CD4-positive, alpha-beta T cell (primary cell): ENCODE results near the gene ZNF710. TPM values are rescaled to one million over a fixed set of nuclear protein-coding genes. Genes with fewer than 3 reads are reported as not detected.

Experiments
- ATAC-seq: fragments of 200-7000 bp; cut with Tn5 transposase; one replicate; pipeline ENCODE4 v1.10.0; 2022; ENCODE audit warnings: mild to moderate bottlenecking; ENCODE audit not compliant: poor library complexity
- CTCF ChIA-PET: fragments of 350-600 bp; sonication (Branson Sonifier 250); formaldehyde crosslinking; loops from one replicate; lab custom pipeline; 2021; ENCODE audit warnings: antibody characterized with exemption, inconsistent platforms; lab: Charles Lee
- POLR2A ChIA-PET: fragments of 350-600 bp; sonication (Branson Sonifier 250); formaldehyde crosslinking; loops from one replicate; lab custom pipeline; 2021; ENCODE audit warnings: antibody characterized with exemption, inconsistent platforms; lab: Charles Lee
- DNase-seq, 14 experiments: peaks; one replicate each; pipeline ENCODE4 v3.0.0-alpha.2; 2013 to 2020; ENCODE audit warnings: mixed read lengths in 2 of 14
- H3K27ac ChIP-seq, 2 donors: one replicate each; pipeline versions ENCODE4 v1.5.1 to v1.7.0; 2013; ENCODE audit warnings: low read length in 2 of 2, low read depth in 1 of 2, mild to moderate bottlenecking in 1 of 2
- H3K27me3 ChIP-seq, 2 experiments: 1 replicate in 1 of 2; 2 replicates in 1 of 2; pipeline versions ENCODE4 v1.6.1 to v1.7.0; 2013; ENCODE audit warnings: low read length in 2 of 2, control low read depth in 1 of 2, mild to moderate bottlenecking in 1 of 2, moderate library complexity in 1 of 2; ENCODE audit not compliant: insufficient read depth in 2 of 2, control insufficient read depth in 1 of 2
- H3K36me3 ChIP-seq: one replicate; pipeline ENCODE4 v1.6.1; 2013; ENCODE audit warnings: low read length, control low read depth; ENCODE audit not compliant: insufficient read depth
- H3K4me1 ChIP-seq: one replicate; pipeline ENCODE4 v1.6.1; 2013; ENCODE audit warnings: low read length, control low read depth; ENCODE audit not compliant: insufficient read depth
- H3K4me3 ChIP-seq: one replicate; pipeline ENCODE4 v1.5.1; 2013; ENCODE audit warnings: mild to moderate bottlenecking, low read length, moderate library complexity
- H3K9me3 ChIP-seq, 2 experiments: 1 replicate in 1 of 2; 2 replicates in 1 of 2; pipeline versions ENCODE4 v1.6.1 to v1.7.0; 2013; ENCODE audit warnings: low read length in 2 of 2, mild to moderate bottlenecking in 2 of 2, control low read depth in 1 of 2, moderate library complexity in 1 of 2; ENCODE audit not compliant: control insufficient read depth in 1 of 2, insufficient read depth in 1 of 2
- H3K27ac Mint-ChIP-seq: one replicate; pipeline ENCODE4 v1.8.0; 2020; ENCODE audit warnings: mixed read lengths
- H3K27me3 Mint-ChIP-seq: one replicate; pipeline ENCODE4 v1.8.0; 2021; ENCODE audit warnings: mixed read lengths
- H3K36me3 Mint-ChIP-seq: one replicate; pipeline ENCODE4 v1.8.0; 2021; ENCODE audit warnings: low read depth, mixed read lengths
- H3K4me1 Mint-ChIP-seq: one replicate; pipeline ENCODE4 v1.8.0; 2021; ENCODE audit warnings: low read depth, mixed read lengths
- H3K4me3 Mint-ChIP-seq: one replicate; pipeline ENCODE4 v1.8.0; 2020; ENCODE audit warnings: mild to moderate bottlenecking, mixed read lengths
- H3K9me3 Mint-ChIP-seq: one replicate; pipeline ENCODE4 v1.8.0; 2020; ENCODE audit warnings: mixed read lengths
- intact Hi-C, 2 experiments: fragments of 100-400 bp; cut with DNase I in 1 of 2; cut with micrococcal nuclease in 1 of 2; formaldehyde crosslinking; loops; one replicate each; pipeline versions ENCODE4 v1.15.1 to v1.9.0; 2023 to 2025; cut with DNase I, micrococcal nuclease
- microRNA-seq: library from miRNA; unstranded; fragments of <30 nt; microRNA quantifications from one replicate; pipeline ENCODE4 v1.2.0, GENCODE V29; 2021; ENCODE audit warnings: borderline microRNAs expressed, borderline replicate concordance
- total RNA-seq, 174 experiments: library from RNA in 2 of 174; stranded (reverse) in 2 of 174; gene quantifications; one replicate each; pipeline ENCODE4 v1.2.3 and lab custom pipeline; 2021 to 2026
- TF ChIP-seq, protein P1 (sequence below): fragments of 200-600 bp; IDR thresholded peaks from one replicate; pipeline ENCODE4 v1.8.0; 2022; ENCODE audit warnings: antibody characterized with exemption, mild to moderate bottlenecking

The ZNF710 gene
- total RNA-seq, 2 experiments from 2014 or later = 6.5 to 7.7 TPM

DNA sequence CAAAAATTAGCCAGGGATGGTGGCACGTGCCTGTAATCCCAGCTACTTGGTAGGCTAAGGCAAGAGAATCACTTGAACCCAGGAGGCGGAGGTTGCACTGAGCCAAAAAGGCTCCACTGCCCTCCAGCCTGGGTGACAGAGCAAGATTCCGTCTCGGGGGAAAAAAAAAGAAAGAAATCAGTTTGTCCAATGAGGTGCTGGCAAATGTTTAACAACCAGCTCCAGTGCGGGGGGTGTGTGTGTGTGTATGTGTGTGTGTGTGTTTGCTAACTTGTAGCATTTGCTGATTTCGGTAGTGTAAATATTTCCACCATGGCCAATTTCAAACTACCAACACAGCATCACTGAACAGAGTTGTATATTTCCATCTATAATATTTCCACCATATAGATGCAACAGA is 124.9 kb downstream of the ZNF710 start:
- no peaks in the 10 kb centered on the region for H3K36me3 Mint-ChIP-seq
- H3K36me3 ChIP-seq = no peaks in the 10 kb centered on the region
- H3K4me3 ChIP-seq = no peak overlapping the region
- TF ChIP-seq, protein P1, sequence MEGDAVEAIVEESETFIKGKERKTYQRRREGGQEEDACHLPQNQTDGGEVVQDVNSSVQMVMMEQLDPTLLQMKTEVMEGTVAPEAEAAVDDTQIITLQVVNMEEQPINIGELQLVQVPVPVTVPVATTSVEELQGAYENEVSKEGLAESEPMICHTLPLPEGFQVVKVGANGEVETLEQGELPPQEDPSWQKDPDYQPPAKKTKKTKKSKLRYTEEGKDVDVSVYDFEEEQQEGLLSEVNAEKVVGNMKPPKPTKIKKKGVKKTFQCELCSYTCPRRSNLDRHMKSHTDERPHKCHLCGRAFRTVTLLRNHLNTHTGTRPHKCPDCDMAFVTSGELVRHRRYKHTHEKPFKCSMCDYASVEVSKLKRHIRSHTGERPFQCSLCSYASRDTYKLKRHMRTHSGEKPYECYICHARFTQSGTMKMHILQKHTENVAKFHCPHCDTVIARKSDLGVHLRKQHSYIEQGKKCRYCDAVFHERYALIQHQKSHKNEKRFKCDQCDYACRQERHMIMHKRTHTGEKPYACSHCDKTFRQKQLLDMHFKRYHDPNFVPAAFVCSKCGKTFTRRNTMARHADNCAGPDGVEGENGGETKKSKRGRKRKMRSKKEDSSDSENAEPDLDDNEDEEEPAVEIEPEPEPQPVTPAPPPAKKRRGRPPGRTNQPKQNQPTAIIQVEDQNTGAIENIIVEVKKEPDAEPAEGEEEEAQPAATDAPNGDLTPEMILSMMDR = no peak
- H3K9me3 Mint-ChIP-seq = no peaks in the 10 kb centered on the region
- H3K27ac ChIP-seq = no peak overlapping the region
- peaks cover 5% of the 10 kb centered on the region for H3K27me3 Mint-ChIP-seq
- ATAC-seq (no peak), DNase-seq (no peak)
- H3K27me3 ChIP-seq = peaks cover 2 to 4% of the 10 kb centered on the region in 2 experiments
- no peak overlapping the region for H3K27ac Mint-ChIP-seq
- H3K4me1 Mint-ChIP-seq = no peaks in the 10 kb centered on the region
- no peaks in the 10 kb centered on the region for H3K4me1 ChIP-seq
- H3K9me3 ChIP-seq = no peaks in the 10 kb centered on the region
- intact Hi-C loops = no loop called here
- ChIA-PET POLR2A (no interaction called here), CTCF (no interaction called here)
- H3K4me3 Mint-ChIP-seq = no peak overlapping the region

DNA sequence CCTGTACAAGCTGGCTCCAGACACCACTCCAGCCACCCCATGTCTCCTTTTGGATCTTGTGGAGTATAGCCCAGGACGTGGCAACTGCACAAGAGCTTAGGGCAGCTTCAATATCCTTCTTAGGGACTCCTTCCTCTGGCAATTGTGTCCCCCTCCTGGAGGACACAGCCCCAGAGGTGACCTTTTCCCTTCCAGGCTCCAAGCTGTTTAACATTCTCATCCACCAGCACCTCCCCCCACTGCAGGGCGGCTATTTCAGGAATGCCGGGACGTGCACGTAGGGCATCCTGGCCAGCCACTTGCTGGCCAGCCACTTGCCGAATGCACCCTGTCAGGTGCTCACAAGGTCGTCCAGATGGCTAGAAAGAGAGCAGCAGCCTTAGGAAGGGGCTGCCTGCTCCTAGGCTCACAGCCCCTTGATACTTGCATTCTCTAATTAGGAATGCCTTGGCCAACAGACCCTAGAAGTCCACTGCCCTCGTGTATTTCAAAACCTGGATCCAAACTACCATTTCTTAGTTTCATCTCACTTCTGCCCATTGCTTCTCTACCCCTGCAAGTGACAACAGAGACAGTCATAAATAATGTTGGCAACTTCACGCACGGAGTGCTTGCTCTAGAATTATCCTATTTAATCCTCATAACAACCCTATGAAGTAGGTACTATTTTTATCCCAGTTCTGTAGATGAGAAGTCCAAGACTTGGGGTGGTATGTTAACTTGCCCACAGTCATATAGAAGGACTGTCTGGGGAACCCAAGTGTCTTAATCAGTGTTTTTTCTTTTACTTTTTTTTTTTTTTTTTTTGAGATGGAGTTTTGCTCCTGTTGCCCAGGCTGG is 125.7 kb downstream of the ZNF710 start:
- ATAC-seq = no peak
- TF ChIP-seq, protein P1 = no peak
- Histone ChIP-seq H3K27me3 (peaks cover 2 to 4% of the 10 kb centered on the region in 2 experiments), H3K36me3 (no peaks in the 10 kb centered on the region), H3K4me1 (no peaks in the 10 kb centered on the region), H3K9me3 (no peaks in the 10 kb centered on the region), H3K4me3 (no peak overlapping the region), H3K27ac (no peak overlapping the region)
- CTCF ChIA-PET = no interaction called here
- intact Hi-C loops = no loop called here
- no peak overlapping the region for H3K27ac Mint-ChIP-seq
- peaks cover 5% of the 10 kb centered on the region for H3K27me3 Mint-ChIP-seq
- POLR2A ChIA-PET = no interaction called here
- DNase-seq = no peak
- H3K4me1 Mint-ChIP-seq = no peaks in the 10 kb centered on the region
- no peaks in the 10 kb centered on the region for H3K36me3 Mint-ChIP-seq
- no peak overlapping the region for H3K4me3 Mint-ChIP-seq
- no peaks in the 10 kb centered on the region for H3K9me3 Mint-ChIP-seq

DNA sequence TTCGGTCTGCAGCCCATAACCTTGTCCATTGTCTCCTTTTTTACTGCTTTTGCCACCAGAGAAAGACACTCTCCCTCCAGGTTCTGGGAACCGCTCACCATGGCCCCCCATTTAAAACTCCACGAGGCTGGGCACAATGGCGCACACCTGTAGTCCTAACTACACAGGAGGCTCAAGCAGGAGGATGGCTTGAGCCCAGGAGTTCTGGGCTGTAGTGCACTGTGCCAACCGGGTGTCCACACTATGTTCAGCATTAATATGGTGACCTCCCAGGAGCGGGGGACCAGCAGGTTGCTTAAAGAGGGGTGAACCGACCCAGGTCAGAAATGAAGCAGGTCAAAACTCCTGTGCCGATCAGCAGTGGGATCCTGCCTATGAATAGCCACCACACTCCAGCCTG is 129.2 kb downstream of the ZNF710 start:
- Histone ChIP-seq H3K36me3 (no peaks in the 10 kb centered on the region), H3K27me3 (peaks cover 2 to 4% of the 10 kb centered on the region in 2 experiments), H3K27ac (no peak overlapping the region), H3K4me3 (no peak overlapping the region), H3K9me3 (no peaks in the 10 kb centered on the region), H3K4me1 (no peaks in the 10 kb centered on the region)
- DNase-seq (no peak), ATAC-seq (no peak)
- Mint-ChIP-seq H3K4me3 (no peak overlapping the region), H3K27ac (no peak overlapping the region), H3K27me3 (peaks cover 5% of the 10 kb centered on the region), H3K36me3 (no peaks in the 10 kb centered on the region), H3K4me1 (no peaks in the 10 kb centered on the region), H3K9me3 (no peaks in the 10 kb centered on the region)
- ChIA-PET CTCF (no interaction called here), POLR2A (no interaction called here)
- intact Hi-C loops = no loop called here
- TF ChIP-seq, protein P1 = no peak

Small RNA genes lying within 50 kb of the gene (microRNA-seq; reads per million reads assigned to microRNA genes)
- gene MIR3174 = not detected

Other genes starting within 250 kb of the ZNF710 start
- not detected for gene MESP2, start 225.0 kb upstream of the ZNF710 start, total RNA-seq
- 1 to 10 TPM; 1.9 to 2.7 TPM for gene ANPEP, start 186.5 kb upstream of the ZNF710 start, total RNA-seq
- 10 to 100 TPM; 18.9 to 20.5 TPM for gene AP3S2, start 107.3 kb upstream of the ZNF710 start, total RNA-seq
- not detected for gene ARPIN, start 88.4 kb upstream of the ZNF710 start, total RNA-seq
- gene IDH2, start 101.1 kb downstream of the ZNF710 start, total RNA-seq = 10 to 100 TPM; 38.0 to 38.2 TPM
- 1 to 10 TPM; 8.0 to 9.5 TPM for gene SEMA4B, start 200.0 kb downstream of the ZNF710 start, total RNA-seq
- gene CIB1, start 232.6 kb downstream of the ZNF710 start, total RNA-seq = 100 to 1,000 TPM; 279 to 295 TPM
- gene GDPGP1, start 232.9 kb downstream of the ZNF710 start, total RNA-seq = 1 to 10 TPM; 7.5 to 8.3 TPM
- 1 to 10 TPM in 1 of 2 experiments, under 1 TPM in 1; 0.63 to 1.8 TPM for gene TTLL13, start 248.2 kb downstream of the ZNF710 start, total RNA-seq